Measurements from ENCODE around the gene SEC14L2. TPM values are rescaled to one million over a fixed set of nuclear protein-coding genes. Genes with fewer than 3 reads are reported as not detected.

Gene SEC14L2

Small RNAs within 50 kb of the gene (small RNA-seq; reads per million reads assigned to genes)
- gene AC004832.3 (ENCODE audit: insufficient read depth) (not detected), gene RNU6-564P (ENCODE audit: insufficient read depth) (not detected)
